ENCODE data around the gene BCL2.
"Not testable (repeated sequence)": the region's sequence is repeated elsewhere in the genome, so short reads cannot be mapped to it uniquely, and the experiment has no call there.

Gene BCL2

GRCh38 chr18:63319383-63320122 is at the start of gene BCL2:
Gene BCL2, minus strand, starts transcription at chr18:63319769.
- DNase-seq: peak in 1 of 2 experiments; percentile 23

GRCh38 chr18:63368611-63369010 is 49.0 kb upstream of the BCL2 start:
- no peak for DNase-seq

DNA sequence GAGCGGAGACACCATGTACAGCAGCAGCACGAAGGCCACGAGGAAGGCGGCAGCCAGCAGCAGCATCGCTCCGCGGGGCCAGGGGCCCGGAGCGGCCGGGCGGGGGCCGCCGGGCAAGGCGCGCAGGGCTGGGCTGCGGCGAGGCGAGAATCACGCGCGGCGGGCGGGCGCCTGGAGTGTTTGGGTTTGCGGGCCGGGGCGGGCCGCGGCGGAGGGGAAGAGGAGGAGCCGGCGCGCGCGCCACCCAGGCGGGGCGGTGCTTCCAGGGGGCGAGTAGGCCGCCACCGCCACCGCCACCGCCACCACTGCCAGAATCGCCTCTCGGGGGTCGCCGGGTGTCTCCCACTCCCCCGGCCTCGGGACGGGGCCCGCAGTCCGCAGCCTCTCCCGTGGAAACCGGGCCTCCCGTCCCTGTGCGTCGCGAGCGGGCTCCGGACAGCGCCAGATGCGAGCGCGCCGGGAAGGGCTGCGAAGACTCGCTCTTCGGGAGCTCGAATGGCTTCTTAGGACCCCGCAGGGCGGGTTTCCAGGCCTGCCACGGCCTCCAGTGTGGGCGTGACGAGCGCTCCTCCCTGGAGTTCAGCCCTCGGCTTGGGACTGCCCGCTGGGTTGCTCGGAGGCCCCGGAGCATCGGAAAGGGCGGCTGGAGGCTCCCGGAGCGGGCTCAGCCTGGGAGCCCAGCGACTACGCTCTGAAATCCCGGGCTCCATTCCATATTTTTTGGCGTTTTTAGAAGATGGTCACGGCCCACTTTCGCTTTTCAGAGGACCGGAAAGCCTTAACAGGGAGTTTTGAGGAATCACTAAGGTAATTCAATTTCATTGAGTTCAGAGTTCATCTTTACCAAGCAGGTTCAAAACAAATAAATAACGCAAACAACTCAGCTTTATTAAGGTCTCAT is 47.7 kb upstream of the BCL2 start, which contains the start of gene KDSR:
TSS of gene KDSR (minus strand) at position 154 of the 901 bp plus-strand sequence. CDS start at position 66, 88 bp downstream.
- DNase-seq: peak; percentile 93 to 98

GRCh38 chr18:63366213-63367052 is 46.9 kb upstream of the BCL2 start:
- DNase-seq: peak in 1 of 2 experiments; percentile 23

GRCh38 chr18:63365876-63366212 is 46.3 kb upstream of the BCL2 start:
- no peak for DNase-seq

- DNase-seq: no peak
These were observed 44.4 kb upstream of the BCL2 start for GRCh38 chr18:63363951-63364350.

GRCh38 chr18:63363420-63363819 is 43.9 kb upstream of the BCL2 start:
- not testable (repeated sequence) for DNase-seq

- DNase-seq: no peak
These were observed 36.8 kb upstream of the BCL2 start for GRCh38 chr18:63356272-63356896.

DNA sequence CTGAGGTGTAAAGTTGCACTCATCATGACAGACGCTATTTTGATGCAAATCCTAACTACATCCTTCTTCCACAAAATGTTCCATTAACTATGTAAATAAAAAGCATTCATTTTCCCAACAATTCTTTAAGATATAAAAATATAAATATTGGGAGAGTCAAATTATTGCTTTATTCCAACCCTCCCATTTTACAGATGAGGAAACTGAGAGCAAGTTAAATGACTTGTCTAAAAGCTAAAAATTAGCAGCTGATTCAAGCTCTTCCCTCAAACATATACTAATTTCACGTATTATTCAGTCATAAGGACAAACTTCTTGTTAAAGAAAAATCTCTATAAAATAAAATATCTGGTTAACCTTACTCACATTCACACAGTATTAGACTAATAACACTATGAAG is 30.7 kb upstream of the BCL2 start:
- no peak for DNase-seq

DNA sequence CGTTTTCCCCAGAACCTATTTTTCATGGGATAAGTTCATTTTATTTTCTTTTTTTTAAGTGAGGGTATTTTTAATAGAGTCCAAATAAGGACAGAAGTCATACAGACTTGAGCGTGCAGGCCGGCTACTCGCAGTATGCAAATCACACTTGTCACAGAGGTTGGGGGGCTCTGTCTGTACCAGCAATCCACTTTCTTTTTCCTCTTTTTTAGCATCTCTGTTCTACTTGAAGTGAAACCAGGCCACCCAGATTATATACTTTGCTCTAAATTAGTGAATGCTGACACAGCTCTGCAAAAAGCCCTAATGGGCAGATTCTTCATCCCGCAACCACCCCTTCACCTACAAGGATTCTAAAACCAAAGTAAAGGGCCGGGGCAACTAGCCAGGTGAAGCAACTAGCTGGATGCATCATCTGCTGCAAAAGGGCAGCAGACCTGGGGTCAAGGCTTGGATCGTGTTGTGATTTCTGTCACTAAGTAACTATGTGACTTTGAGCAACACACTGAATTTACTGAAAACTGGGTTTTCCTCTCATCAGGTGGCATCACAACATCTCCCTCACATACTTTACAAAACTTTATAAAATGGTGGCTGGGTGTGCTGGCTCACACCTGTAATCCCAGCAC is 29.1 kb upstream of the BCL2 start:
- no peak for DNase-seq

DNA sequence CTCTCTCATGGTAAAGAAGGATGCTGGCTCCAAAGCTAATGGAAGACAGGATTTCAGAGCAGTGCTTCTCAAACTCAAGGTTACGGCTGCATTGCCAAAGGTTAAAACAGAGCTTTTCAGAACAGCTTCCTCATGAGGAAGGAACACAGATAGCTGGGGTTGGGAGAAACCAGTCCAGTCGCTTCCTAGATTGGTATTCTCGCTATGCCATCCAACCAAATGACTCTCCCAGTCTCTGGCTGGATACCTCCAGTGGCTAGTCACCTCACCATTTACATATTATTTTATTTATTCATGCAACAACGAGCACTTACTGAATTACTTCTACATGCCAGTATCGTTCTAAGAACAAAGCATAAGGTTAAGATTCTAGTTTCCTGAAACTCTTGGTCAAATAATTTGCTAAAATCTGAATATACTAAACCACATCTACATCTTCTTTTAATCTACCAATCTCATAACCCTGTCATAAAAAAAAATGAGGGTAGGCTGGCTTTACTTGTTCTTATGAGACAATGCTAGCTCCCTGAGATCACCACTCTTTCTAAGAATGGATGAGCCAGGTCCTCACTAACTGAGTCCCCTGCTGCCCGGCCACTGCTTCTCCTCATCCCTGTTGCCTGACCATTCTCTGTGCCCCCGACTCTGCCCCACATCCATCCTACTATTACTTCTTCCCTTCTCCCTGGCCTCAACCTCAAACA is 27.1 kb upstream of the BCL2 start:
- DNase-seq: no peak

DNA sequence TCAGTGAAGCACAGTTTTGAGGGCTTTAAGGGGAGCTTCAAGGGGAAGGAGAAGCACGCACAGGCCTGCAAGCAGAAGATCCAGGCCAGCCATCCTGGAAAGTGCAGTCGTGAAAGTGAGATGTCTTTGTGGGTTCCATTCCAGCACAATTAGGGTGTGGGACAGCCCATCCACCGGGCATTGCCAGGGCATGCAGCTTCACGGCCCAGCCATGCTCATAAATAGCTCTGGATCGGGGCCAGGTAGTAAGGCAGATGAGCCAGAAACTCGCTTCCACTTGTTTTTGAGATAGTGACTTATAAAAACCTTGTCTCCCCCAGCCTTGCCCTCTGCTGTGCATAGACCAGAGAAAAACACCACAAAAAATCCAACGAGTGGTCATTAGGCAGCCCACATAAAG is 26.5 kb upstream of the BCL2 start:
- DNase-seq: peak in 1 of 2 experiments; percentile 27

DNA sequence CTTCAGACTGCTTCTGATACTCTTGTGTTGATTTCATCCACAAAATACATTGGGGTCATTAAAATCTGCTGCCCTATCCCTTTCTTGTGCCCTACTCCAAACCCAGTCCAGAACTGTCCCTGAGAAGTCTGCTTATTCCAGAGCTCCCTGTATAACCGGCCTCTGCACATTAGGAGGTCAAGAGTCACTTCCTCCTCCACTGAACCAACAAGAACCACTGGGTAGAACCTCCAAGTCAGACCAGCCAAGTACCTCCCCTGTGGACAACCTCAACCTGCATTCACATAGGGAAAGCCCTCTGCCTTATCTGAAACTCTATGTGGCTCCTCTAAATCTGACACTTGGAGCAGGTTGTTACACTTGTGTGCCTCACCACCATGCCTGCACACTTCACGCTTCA is 25.3 kb upstream of the BCL2 start:
- no peak for DNase-seq

DNA sequence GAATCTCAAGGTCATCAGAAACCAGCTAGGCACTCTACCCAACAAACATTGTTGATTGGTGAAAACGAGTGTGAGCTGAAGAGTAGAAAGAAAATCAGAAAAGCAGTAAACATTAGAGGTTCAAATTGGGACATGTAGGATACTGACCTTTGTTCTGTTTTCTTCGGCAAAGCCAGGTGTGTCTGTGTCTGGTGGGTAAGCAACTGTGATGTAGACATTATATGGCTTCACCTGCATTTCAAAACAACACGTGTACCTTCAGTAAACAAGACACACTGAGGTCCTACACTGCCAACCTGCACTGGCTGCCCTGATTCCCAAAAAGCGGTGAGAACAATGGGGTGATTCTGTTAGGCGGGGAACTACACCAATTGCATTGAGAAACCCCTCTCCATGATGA is 24.7 kb upstream of the BCL2 start:
- no peak for DNase-seq

- DNase-seq: no peak
These were observed 22.6 kb upstream of the BCL2 start for GRCh38 chr18:63342206-63342605.

DNA sequence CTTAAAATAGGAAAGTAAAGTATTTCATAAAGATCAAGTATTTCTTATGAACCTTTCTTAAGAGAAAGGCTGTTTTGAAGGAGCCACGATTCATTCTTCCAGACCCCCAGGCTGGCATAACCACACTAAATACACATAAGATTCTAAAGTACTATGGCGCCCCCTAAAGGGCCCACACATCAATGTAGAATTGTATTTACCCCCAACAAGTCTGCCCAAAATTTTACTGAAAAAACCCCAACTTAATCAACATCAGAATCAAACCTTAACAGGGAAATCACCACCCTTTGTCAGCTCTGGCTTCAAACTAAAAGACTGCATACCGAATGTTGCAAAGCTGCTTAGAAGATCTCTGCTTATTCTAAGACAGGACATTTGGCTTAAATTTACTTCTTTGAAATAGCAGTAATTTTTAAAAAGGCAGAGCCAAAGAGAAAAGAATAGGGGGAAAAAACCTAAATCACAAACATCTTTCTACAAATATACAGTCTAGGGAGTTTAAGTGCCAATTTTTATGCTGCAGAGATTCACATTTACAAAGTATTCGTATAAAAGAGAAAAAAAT is 20.4 kb upstream of the BCL2 start:
- DNase-seq: peak in 1 of 2 experiments; percentile 37

DNA sequence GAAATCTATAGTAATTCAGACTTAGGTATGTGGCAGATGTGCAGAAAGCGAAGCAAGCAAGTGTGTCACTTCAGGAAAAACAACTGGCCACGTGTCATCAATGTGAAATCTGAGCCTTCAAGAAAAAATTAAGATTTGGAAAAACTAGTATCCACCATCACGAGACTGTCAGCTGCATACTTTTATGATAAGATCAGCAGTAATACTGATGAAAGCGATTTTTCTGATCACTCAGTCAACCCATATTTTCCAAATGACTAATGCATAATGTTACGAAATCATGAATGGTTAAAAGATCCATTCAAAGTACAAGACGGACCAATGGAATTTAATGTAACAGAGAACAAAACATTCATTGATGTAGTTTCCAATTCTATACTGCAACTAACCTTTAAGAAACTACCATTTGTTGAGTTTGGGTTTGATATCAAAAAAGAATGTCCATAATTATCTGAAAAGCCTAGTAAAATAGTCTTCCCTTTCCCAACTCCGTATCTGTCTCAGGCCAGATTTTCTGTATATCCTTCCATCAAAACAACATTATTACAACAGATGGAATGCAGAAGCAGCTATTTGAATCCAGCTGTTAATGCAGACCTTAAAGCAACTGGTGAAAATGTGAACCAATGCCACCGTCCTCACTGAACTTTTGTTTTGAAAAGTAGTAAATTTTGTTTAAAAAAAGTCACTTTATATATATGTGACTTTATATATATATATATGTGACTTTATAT is 17.0 kb upstream of the BCL2 start:
- no peak for DNase-seq

GRCh38 chr18:63331105-63331504 is 11.5 kb upstream of the BCL2 start:
- DNase-seq: no peak

DNA sequence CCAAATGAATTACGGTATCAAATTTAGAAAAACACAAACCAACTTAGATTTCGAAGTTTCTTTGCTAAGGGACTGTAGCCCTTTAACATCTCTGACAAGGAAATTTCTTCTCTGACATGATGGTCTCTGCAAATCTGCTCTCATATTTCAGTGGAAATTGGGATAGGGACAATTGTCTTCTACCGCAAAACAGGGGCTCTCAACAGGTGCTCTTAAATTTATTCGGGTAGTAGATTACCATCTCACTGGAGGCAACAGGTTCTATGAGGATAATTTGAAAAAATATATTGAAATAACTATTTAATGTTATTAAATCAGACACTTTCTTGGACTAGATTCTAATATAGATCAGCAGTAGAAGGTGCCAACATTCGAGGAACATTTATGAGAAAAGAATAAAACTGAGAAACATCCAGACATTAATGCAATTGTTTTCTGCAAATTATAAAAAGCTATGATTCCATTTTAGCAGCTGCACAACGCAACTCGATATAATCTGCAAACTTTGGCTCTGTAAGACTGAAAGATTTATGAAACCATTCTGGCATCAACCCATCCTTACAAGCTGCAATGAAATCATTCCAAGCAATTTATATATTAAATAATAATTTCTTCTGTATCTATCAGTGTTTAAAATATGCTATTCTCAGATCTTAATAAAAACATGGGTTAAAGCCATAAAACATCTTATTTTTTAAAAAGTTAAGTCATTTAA is 10.0 kb upstream of the BCL2 start:
- no peak for DNase-seq

DNA sequence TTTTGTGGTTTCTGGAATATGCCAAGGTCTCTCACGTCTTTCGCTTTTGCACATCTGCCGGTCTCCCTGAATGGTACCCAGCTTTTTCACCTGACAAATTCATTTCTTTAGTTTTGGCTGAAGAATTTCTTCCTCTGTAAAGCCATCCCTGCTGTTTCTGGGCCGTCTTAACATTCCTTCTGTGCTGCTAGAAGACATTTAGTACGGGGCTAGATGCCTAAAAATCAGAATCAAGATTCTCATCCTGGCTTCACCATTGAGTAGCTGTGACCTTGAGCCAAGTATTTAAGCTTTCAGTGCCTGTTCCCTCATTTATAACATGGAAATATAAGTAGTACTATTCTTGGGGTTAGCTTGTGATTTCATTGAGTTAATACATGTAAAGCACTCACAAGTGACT is 6.4 kb upstream of the BCL2 start:
- DNase-seq: no peak
